ENCODE measurements around the gene NLRX1. TPM values are rescaled to one million over a fixed set of nuclear protein-coding genes. Genes with fewer than 3 reads are reported as not detected.

The NLRX1 gene, protein sequence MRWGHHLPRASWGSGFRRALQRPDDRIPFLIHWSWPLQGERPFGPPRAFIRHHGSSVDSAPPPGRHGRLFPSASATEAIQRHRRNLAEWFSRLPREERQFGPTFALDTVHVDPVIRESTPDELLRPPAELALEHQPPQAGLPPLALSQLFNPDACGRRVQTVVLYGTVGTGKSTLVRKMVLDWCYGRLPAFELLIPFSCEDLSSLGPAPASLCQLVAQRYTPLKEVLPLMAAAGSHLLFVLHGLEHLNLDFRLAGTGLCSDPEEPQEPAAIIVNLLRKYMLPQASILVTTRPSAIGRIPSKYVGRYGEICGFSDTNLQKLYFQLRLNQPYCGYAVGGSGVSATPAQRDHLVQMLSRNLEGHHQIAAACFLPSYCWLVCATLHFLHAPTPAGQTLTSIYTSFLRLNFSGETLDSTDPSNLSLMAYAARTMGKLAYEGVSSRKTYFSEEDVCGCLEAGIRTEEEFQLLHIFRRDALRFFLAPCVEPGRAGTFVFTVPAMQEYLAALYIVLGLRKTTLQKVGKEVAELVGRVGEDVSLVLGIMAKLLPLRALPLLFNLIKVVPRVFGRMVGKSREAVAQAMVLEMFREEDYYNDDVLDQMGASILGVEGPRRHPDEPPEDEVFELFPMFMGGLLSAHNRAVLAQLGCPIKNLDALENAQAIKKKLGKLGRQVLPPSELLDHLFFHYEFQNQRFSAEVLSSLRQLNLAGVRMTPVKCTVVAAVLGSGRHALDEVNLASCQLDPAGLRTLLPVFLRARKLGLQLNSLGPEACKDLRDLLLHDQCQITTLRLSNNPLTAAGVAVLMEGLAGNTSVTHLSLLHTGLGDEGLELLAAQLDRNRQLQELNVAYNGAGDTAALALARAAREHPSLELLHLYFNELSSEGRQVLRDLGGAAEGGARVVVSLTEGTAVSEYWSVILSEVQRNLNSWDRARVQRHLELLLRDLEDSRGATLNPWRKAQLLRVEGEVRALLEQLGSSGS
- 14.4 and 17.7 TPM in 2 replicates for total RNA-seq

DNA sequence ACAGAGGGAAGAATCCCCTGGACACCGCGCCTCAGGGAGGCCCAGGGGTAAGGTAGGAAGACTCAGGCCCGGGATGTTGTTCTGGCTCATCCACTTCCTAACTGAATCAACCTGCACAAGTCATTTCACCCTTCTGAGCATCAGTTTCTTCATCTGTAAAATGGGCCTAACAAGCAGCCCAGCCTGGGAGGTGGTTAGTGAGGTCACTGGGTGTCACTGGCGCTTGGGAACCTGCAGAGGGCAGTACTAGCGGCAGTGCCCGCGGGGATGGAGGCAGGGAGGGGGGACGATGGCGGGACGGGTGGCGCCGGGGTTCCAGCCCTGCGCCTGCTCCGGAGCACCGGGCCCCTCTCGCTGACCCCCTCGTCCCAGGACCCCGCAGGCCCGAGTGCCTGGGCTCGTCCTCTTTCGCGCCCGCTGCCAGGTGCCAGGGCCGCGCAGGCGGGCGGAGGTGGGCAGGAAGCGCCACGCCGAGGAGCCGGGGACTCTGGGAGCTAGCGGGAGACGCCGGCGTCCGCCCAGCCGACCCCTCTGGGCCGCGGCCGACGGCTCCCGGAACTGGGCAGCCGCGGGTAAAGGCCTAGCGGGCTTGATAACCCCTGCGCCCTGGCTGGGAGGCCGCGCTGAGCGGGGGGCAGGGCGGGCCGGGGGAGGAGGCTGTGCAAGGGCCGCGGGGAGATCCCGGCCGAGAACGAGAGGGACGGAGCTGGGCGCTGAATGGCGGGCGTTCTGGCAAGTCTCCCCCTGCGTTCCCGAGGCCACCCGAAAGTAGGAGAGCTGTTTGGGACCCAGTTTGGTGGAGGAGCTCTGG lies at the start of gene NLRX1:
TSS of gene NLRX1 (plus strand) at position 255 of the 811 bp plus-strand sequence. CDS start 2,679 bp downstream, outside the sequence.

DNA sequence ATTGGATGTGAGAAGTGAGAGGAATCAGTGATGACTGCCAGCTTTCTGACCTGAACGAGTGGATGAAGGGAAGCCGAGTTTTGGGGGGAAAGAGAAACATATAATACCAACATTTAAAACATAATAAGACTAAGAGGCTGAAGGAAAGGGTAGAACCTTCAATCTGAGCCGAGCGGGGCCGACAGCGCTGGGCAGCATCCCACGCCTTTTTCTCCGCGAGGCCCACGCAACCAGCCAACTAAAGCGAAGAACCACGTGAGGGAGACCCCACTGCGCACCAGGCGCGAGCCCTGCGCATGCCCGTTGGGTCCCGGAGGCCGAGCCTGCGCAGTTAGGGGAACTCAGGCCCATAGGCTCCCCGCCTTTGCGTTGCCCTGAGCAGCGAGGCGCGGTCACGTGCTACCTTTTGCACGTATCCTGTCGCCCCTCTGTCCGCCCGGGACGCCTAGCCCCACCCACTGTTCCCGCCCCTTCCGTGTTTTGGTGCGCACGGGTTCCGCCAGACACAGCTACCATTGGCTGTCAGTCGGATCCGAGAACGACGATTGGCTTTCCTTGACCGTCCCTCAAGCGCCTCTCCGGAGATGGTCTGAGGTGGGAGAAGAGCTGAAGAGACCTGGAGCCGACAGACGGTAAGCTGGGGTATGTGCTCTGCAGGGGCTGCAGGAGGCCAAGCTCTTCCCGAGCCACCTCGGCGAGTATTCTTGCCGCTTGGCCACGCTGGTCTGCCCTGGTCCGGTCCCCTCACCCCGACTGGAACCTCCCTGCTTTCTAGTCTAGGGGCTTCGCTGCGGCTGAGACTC lies 47.3 kb upstream of the NLRX1 start, which contains the start of gene HINFP:
TSS of gene HINFP (plus strand) at position 573 of the 803 bp plus-strand sequence. CDS start 5,365 bp downstream, outside the sequence.

DNA sequence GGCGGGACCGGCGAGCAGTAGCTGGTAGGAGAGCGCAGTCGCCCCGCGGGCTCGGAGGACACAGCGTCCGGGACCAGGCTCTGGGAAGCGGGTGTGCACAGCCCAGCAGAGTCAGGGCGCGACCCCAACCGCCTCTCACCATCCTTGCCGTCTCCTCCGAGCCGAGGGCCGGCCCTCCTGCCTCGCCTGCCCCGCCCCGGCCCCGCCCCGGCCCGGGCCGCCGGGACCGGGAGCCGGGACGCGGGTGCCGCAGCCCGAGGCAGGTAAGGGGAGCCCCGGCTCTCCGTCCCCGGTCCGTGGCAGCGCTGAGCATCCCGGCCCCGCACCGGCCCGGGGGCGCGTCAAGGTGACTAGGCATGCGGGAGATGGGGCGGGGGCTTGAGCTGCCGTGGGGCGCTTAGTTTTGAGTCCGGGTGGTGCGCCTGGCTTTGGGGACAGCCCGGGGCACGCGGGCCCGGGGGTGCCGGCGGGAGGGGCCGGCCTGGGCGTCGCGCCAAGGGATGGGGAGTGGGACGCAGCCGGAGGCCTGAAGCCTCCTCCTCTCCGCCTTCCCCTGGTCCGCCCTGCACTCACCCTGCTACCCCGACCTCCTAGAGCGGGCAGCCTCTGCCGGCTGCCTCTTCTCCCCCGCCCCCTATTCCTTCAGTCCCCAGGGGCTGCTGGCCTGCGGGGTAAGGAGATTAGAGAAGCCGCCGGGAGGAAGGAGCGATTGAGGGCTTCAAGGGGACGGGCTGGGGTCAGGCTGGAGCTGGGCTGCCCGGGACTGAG lies 19.3 kb upstream of the NLRX1 start, which contains the start of gene ABCG4:
TSS of gene ABCG4 (plus strand) at position 35 of the 768 bp plus-strand sequence. CDS start 914 bp downstream, outside the sequence.

DNA sequence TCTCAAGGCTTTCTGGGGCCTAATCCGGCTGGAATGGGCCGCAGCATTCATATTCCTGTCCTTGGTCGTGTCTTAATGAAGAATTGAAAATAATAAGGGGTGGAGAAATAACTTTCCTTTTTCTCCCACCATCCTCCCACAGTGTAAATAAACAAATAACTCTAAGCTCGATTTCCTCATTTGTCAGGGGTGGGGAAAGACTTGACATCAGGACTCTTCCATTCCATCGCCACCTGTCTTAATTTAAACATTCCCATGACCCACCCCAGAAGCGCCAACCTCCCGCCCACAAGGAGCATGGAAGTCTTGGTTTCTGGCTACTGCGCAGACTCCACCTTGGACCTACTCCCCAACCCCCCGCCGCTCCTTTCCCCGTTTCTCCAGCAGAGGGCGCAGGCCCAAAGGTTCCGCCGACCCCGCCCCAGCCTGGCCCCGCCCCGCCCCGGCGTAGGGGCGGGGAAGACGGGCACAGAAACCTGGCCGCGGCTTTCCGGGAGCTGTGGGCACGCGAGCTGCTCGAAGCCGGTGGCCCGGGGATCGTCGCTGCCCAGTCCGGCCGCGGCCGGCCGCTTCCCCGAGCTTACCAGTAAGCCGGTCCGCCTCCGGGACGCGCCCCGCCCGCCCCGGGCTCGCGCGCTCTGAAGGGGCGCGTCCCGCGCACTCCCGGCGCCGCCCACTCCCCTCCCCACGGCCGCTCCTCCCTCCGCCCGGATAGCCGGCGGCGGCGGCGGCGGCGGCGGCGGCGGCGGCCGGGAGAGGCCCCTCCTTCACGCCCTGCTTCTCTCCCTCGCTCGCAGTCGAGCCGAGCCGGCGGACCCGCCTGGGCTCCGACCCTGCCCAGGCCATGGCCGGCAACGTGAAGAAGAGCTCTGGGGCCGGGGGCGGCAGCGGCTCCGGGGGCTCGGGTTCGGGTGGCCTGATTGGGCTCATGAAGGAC lies 37.3 kb downstream of the NLRX1 start, which contains the start of gene CBL:
TSS of gene CBL (plus strand) at position 766 of the 937 bp plus-strand sequence. CDS start at position 845, 79 bp downstream.

Other genes starting within 250 kb of the NLRX1 start
- gene BCL9L, start 242.8 kb upstream of the NLRX1 start, total RNA-seq = 20.8 and 29.3 TPM in 2 replicates
- gene UPK2, start 212.4 kb upstream of the NLRX1 start, total RNA-seq = not detected in 2 replicates
- gene FOXR1, start 197.0 kb upstream of the NLRX1 start, total RNA-seq = not detected in 2 replicates
- gene CENATAC, start 170.6 kb upstream of the NLRX1 start, total RNA-seq = 20.6 and 21.8 TPM in 2 replicates
- gene RPS25, start 150.4 kb upstream of the NLRX1 start, total RNA-seq = 746 and 870 TPM in 2 replicates
- 112 and 118 TPM in 2 replicates for gene TRAPPC4, start 150.0 kb upstream of the NLRX1 start, total RNA-seq
- gene SLC37A4, start 137.8 kb upstream of the NLRX1 start, total RNA-seq = 6.0 and 7.3 TPM in 2 replicates
- gene HYOU1, start 111.5 kb upstream of the NLRX1 start, total RNA-seq = 126 and 138 TPM in 2 replicates
- gene VPS11, start 100.9 kb upstream of the NLRX1 start, total RNA-seq = 30.7 and 31.9 TPM in 2 replicates
- 4.7 and 6.7 TPM in 2 replicates for gene HMBS, start 83.8 kb upstream of the NLRX1 start, total RNA-seq
- gene DPAGT1, start 66.9 kb upstream of the NLRX1 start, total RNA-seq = 9.5 and 14.4 TPM in 2 replicates
- gene C2CD2L, start 61.4 kb upstream of the NLRX1 start, total RNA-seq = 1.7 and 1.8 TPM in 2 replicates
- 12.7 and 14.3 TPM in 2 replicates for gene HINFP, start 47.1 kb upstream of the NLRX1 start, total RNA-seq
- gene ABCG4, start 19.7 kb upstream of the NLRX1 start, total RNA-seq = 0.14 and 0.18 TPM in 2 replicates
- gene NHERF4, start 16.8 kb downstream of the NLRX1 start, total RNA-seq = 0.14 and 0.18 TPM in 2 replicates
- 4.7 TPM in 2 replicates for gene CBL, start 37.6 kb downstream of the NLRX1 start, total RNA-seq
- 11.2 and 15.5 TPM in 2 replicates for gene MCAM, start 148.4 kb downstream of the NLRX1 start, total RNA-seq
- gene RNF26, start 165.8 kb downstream of the NLRX1 start, total RNA-seq = 2.8 and 4.3 TPM in 2 replicates
- 17.5 and 34.5 TPM in 2 replicates for gene C1QTNF5, start 172.2 kb downstream of the NLRX1 start, total RNA-seq
- not detected in 2 replicates for gene MFRP, start 178.0 kb downstream of the NLRX1 start, total RNA-seq
- gene USP2, start 213.0 kb downstream of the NLRX1 start, total RNA-seq = 0.09 and 0.14 TPM in 2 replicates